Measurements from ENCODE around the gene PLIN4. TPM values are rescaled to one million over a fixed set of nuclear protein-coding genes. Genes with fewer than 3 reads are reported as not detected.
"Not testable (repeated sequence)": the region's sequence is repeated elsewhere in the genome, so short reads cannot be mapped to it uniquely, and the experiment has no call there.

Gene PLIN4
- total and polyA plus RNA-seq, 9 of the 15 experiments (the other 6 are each of a cell fraction or from before 2014, with no cell fraction given), result 0.04 to 0.16 (median 0.07) TPM; not detected in 3

DNA sequence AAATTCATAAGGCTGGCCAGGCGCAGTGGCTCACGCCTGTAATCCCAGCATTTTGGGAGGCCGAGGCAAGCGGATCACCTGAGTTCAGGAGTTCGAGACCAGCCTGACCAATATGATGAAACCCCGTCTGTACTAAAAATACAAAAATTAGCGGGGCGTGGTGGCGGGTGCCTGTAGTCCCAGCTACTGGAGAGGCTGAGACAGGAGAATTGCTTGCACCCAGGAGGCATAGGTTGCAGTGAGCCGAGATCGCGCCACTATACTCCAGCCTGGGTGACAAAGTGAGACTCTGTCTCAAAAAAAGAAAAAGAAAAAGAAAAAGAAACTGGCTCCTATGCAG is 23.5 kb upstream of the PLIN4 start:
- H3K4me3 ChIP-seq; H3K27me3 ChIP-seq (ENCODE audit: control insufficient read depth in 2 of 2, insufficient read depth in 2 of 2, low read length in 2 of 2); intact Hi-C loops (cut with micrococcal nuclease); DNase-seq (ENCODE audit: extremely low read depth in 1 of 4, low spot score in 3 of 4); H3K9me1 ChIP-seq (ENCODE audit: control insufficient read depth, insufficient read depth, low read length); H3K9me3 ChIP-seq (replicated peaks; ENCODE audit: control insufficient read depth, insufficient read depth, low read depth, low read length); FAIRE-seq; H3K36me3 ChIP-seq (ENCODE audit: control insufficient read depth, insufficient read depth, low read length); CTCF ChIA-PET (ENCODE audit: low intra/inter-chr PET ratio); H4K20me1 ChIP-seq (replicated peaks; ENCODE audit: control insufficient read depth, insufficient read depth, low read length); in situ Hi-C loops (cut with MboI); BruUV-seq (replicated peaks); ATAC-seq: not testable (repeated sequence)
- H3K9ac ChIP-seq (ENCODE audit: insufficient read depth in 1 of 2, low read depth in 2 of 2, low read length in 2 of 2), result peak overlapping the region in 1 of 2 experiments; percentile 72; a peak in 2 of 4 replicates
- TF ChIP-seq, protein P1, sequence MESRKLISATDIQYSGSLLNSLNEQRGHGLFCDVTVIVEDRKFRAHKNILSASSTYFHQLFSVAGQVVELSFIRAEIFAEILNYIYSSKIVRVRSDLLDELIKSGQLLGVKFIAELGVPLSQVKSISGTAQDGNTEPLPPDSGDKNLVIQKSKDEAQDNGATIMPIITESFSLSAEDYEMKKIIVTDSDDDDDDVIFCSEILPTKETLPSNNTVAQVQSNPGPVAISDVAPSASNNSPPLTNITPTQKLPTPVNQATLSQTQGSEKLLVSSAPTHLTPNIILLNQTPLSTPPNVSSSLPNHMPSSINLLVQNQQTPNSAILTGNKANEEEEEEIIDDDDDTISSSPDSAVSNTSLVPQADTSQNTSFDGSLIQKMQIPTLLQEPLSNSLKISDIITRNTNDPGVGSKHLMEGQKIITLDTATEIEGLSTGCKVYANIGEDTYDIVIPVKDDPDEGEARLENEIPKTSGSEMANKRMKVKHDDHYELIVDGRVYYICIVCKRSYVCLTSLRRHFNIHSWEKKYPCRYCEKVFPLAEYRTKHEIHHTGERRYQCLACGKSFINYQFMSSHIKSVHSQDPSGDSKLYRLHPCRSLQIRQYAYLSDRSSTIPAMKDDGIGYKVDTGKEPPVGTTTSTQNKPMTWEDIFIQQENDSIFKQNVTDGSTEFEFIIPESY (CRISPR knock-in tag; IDR thresholded peaks at IDR 0.05), result peak; percentile 96
- peak overlapping the region; percentile 71 for H2AFZ ChIP-seq (ENCODE audit: low read depth, low read length)
- POLR2A ChIA-PET, result interaction anchor here (0.6 to 0.7 kb wide), 3 partner anchors 13 to 242 kb away, joined by 3 to 4 read pairs (median 3); no protein-coding TSS in a partner anchor
- H3K79me2 ChIP-seq (ENCODE audit: control insufficient read depth, insufficient read depth, low read length), result peaks cover 33% of the 10 kb centered on the region; the same call in 2 of the 3 replicates
- peak overlapping the region; percentile 92; the same call in 1 of the 2 replicates for H3K4me2 ChIP-seq (ENCODE audit: insufficient read depth, low read length)
- peaks cover 14 to 43% of the 10 kb centered on the region in 2 experiments; a peak in 4 of 5 replicates for H3K4me1 ChIP-seq (replicated peaks in 1 of 2; ENCODE audit: control insufficient read depth in 2 of 2, insufficient read depth in 2 of 2, low read length in 2 of 2)
- WGBS (ENCODE audit: insufficient coverage, low coverage, missing lambda C conversion rate), result 84% methylated on average over 12 of the region's 12 CpGs
- peak overlapping the region; percentile 51; the same call in 2 of the 3 replicates for H3K27ac ChIP-seq (ENCODE audit: extremely low read depth, low read depth, low read length)

Data from K562 (cell line).